Adrenal gland (tissue), 12 donors: Measurements from ENCODE around the gene DIP2C. TPM values are rescaled to one million over a fixed set of nuclear protein-coding genes. Genes with fewer than 3 reads are reported as not detected.

ENCODE experiments used
- DNase-seq, 7 donors: peaks; one replicate each; pipeline ENCODE4 v3.0.0-alpha.2; 2019 to 2020
- H3K27ac ChIP-seq, 5 donors: fragments of 200-600 bp; sonication (generic) in 4 of 5; 1 replicate in 3 of 5; 2 replicates in 2 of 5; pipeline versions ENCODE4 v1.5.1 to v1.8.0; 2016 to 2020; ENCODE audit warnings: mild to moderate bottlenecking in 1 of 5
- H3K27me3 ChIP-seq: fragments of 200-600 bp; 2 replicates; pipeline ENCODE4 v1.8.0; 2021
- H3K36me3 ChIP-seq, 2 donors: fragments of 200-600 bp; replicated peaks in 1 of 2; 1 replicate in 1 of 2; 2 replicates in 1 of 2; pipeline versions ENCODE4 v1.5.1 to v1.8.0; 2018 to 2022
- H3K4me1 ChIP-seq, 2 donors: fragments of 200-600 bp; replicated peaks in 1 of 2; 1 replicate in 1 of 2; 2 replicates in 1 of 2; pipeline versions ENCODE4 v1.5.1 to v1.8.0; 2018 to 2021
- H3K4me3 ChIP-seq, 4 donors: fragments of 200-600 bp; sonication (generic) in 3 of 4; one replicate each; pipeline ENCODE4 v1.5.1; 2016 to 2018
- H3K9me3 ChIP-seq, 3 donors: fragments of 200-600 bp; sonication (generic) in 1 of 3; replicated peaks in 1 of 3; 1 replicate in 2 of 3; 2 replicates in 1 of 3; pipeline versions ENCODE4 v1.5.1 to v1.8.0; 2016 to 2021
- POLR2A ChIP-seq, 2 donors: fragments of 450-650 bp; IDR thresholded peaks; one replicate each; pipeline ENCODE4 v1.6.1; 2017; ENCODE audit warnings: antibody characterized with exemption in 2 of 2, mild to moderate bottlenecking in 2 of 2, moderate library complexity in 1 of 2
- WGBS, 4 donors: extraction: QIAGEN DNeasy Blood & Tissue Kit in 2 of 4; methylation state at CpG; one replicate each; pipeline versions ENCODE4 v1.1.5 to v1.1.7; 2013 to 2017; 5-methylcytosine and 5-hydroxymethylcytosine counted together
- intact Hi-C, 2 donors: fragments of 100-400 bp; cut with DNase I; formaldehyde crosslinking; loops; one replicate each; pipeline versions ENCODE4 v1.14.1 to v1.15.0; 2022 to 2023
- polyA plus RNA-seq, 3 donors: library from polyadenylated mRNA; stranded (reverse); fragments of 200-250 nt in 2 of 3; fragments of 350-450 nt in 1 of 3; fragmentation: Illumina TruSeq in 1 of 3; extraction: RNeasy Lipid Tissue Mini Kit (QIAGEN cat#74804) in 1 of 3; gene quantifications; one replicate each; pipeline ENCODE4 v1.2.3, GENCODE V29; 2013 to 2014
- total RNA-seq, 9 donors: library from RNA; depleted of rRNA in 4 of 9; stranded (reverse); fragments of >200 nt in 4 of 9; fragments of 120-200 nt in 1 of 9; fragmentation: NEBNext Ultra II Directional in 1 of 9; extraction: Animal tissue kit (Norgen Biotek cat#: 25700) in 1 of 9; gene quantifications; one replicate each; pipeline versions ENCODE4 v1.1.0 to v1.2.4, GENCODE V29; 2013 to 2023
- TF ChIP-seq, protein P1 (sequence below), 6 experiments: fragments of 450-650 bp in 4 of 6; fragments of 200-600 bp in 2 of 6; sonication (generic) in 1 of 6; IDR thresholded peaks; 1 replicate in 5 of 6; 2 replicates in 1 of 6; pipeline versions ENCODE4 v1.5.1 to v1.8.0; 2016 to 2021; ENCODE audit warnings: antibody characterized with exemption in 6 of 6, mild to moderate bottlenecking in 2 of 6, moderate library complexity in 1 of 6
- donor health status: healthy with polysubstance abuse.
- donor health status: Bipolar disorder and iron deficiency.
- donor health status: DM: yes; HTN: yes; CAD: no.
- donor health status: DM: no; HTN: no; CAD: no.
- donor health status: DM: no; HTN: no; CAD: no.
- donor health status: DM: yes; HTN: yes; CAD: no.

The DIP2C gene
- total and polyA plus RNA-seq, 12 donors = 4.8 to 23.9 (median 19.7) TPM

GRCh38 chr10:595473-595872 lies 94.0 kb downstream of the DIP2C start:
- Histone ChIP-seq H3K9me3 (no peaks in the 10 kb centered on the region), H3K36me3 (no peaks in the 10 kb centered on the region), H3K27ac (no peak overlapping the region), H3K27me3 (no peaks in the 10 kb centered on the region), H3K4me1 (no peaks in the 10 kb centered on the region), H3K4me3 (no peak overlapping the region)
- 97 to 98% (median 97%) methylated on average over 12 of the region's 12 CpGs for WGBS, 4 donors
- intact Hi-C loops = no loop called here
- TF ChIP-seq, protein P1, sequence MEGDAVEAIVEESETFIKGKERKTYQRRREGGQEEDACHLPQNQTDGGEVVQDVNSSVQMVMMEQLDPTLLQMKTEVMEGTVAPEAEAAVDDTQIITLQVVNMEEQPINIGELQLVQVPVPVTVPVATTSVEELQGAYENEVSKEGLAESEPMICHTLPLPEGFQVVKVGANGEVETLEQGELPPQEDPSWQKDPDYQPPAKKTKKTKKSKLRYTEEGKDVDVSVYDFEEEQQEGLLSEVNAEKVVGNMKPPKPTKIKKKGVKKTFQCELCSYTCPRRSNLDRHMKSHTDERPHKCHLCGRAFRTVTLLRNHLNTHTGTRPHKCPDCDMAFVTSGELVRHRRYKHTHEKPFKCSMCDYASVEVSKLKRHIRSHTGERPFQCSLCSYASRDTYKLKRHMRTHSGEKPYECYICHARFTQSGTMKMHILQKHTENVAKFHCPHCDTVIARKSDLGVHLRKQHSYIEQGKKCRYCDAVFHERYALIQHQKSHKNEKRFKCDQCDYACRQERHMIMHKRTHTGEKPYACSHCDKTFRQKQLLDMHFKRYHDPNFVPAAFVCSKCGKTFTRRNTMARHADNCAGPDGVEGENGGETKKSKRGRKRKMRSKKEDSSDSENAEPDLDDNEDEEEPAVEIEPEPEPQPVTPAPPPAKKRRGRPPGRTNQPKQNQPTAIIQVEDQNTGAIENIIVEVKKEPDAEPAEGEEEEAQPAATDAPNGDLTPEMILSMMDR (IDR thresholded peaks at IDR 0.05) = no peak
- TF ChIP-seq POLR2A (IDR thresholded peaks at IDR 0.05) = no peak
- DNase-seq = peak in 1 of 7 donors; percentile 5

DNA sequence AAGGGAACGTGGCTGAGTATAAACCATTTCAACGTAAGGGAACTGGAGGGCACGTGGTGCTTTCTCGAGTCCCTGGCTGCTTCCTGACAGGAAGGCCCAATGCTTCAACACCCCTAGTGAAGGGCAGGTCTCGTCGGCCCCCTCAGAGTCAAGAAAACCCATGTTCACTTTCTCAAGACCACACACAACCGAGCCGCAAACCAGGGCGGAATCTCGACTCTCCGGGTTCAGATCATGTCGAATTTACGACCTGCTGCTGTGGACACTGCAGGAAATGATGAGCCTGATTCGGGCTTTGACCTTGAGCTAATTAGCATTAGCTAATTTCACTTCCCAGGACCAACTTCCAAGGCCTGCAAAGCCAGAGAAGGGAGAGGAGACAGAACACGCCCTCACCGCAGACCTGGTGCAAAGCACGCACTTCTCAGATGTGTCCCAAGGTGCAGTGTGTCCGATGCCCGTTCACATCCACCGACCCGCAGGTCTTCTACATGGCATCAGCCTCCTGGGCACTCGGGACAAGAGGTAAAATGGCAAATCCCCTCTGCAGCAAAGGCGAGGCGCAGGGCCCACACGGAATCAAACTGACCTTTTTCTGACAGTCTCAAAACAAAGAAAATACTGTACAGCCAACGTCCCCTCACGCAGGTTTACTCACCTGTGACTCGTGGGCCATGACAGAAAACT lies 94.7 kb downstream of the DIP2C start:
- intact Hi-C loops = no loop called here
- H3K36me3 ChIP-seq = no peaks in the 10 kb centered on the region
- H3K4me1 ChIP-seq = no peaks in the 10 kb centered on the region
- TF ChIP-seq, protein P1 (IDR thresholded peaks at IDR 0.05) = no peak
- TF ChIP-seq POLR2A (IDR thresholded peaks at IDR 0.05) = no peak
- no peak overlapping the region for H3K4me3 ChIP-seq
- no peaks in the 10 kb centered on the region for H3K27me3 ChIP-seq
- peak in 1 of 7 donors; percentile 12 for DNase-seq
- no peaks in the 10 kb centered on the region for H3K9me3 ChIP-seq
- 91 to 95% (median 94%) methylated on average over 22 to 28 of the region's 28 CpGs for WGBS, 4 donors
- H3K27ac ChIP-seq = no peak overlapping the region

- Histone ChIP-seq H3K27me3 (no peaks in the 10 kb centered on the region), H3K36me3 (no peaks in the 10 kb centered on the region), H3K9me3 (no peaks in the 10 kb centered on the region), H3K27ac (no peak overlapping the region), H3K4me1 (no peaks in the 10 kb centered on the region), H3K4me3 (no peak overlapping the region)
- intact Hi-C loops = no loop called here
- 81 to 91% (median 86%) methylated on average over 11 to 17 of the region's 17 CpGs for WGBS, 4 donors
- peak in 1 of 7 donors; percentile 18 for DNase-seq
- TF ChIP-seq, protein P1 (IDR thresholded peaks at IDR 0.05) = no peak
- no peak for TF ChIP-seq POLR2A (IDR thresholded peaks at IDR 0.05)
Measured at GRCh38 chr10:593901-594457, 95.5 kb downstream of the DIP2C start.

- peak in 1 of 7 donors; percentile 8 for DNase-seq
- H3K36me3 ChIP-seq = no peaks in the 10 kb centered on the region
- H3K27me3 ChIP-seq = no peaks in the 10 kb centered on the region
- H3K4me1 ChIP-seq = peaks cover 0 to 2% of the 10 kb centered on the region in 2 donors
- no peak overlapping the region for H3K4me3 ChIP-seq
- TF ChIP-seq POLR2A (IDR thresholded peaks at IDR 0.05) = no peak
- TF ChIP-seq, protein P1 (IDR thresholded peaks at IDR 0.05) = no peak
- no peaks in the 10 kb centered on the region for H3K9me3 ChIP-seq
- H3K27ac ChIP-seq = no peak overlapping the region
- WGBS, 4 donors = 88 to 93% (median 91%) methylated on average over 8 to 15 of the region's 15 CpGs
- intact Hi-C loops = no loop called here
Measured at GRCh38 chr10:593421-593820, 96.0 kb downstream of the DIP2C start.
